Measurements from ENCODE around the gene NDFIP1.

NDFIP1 gene

DNA sequence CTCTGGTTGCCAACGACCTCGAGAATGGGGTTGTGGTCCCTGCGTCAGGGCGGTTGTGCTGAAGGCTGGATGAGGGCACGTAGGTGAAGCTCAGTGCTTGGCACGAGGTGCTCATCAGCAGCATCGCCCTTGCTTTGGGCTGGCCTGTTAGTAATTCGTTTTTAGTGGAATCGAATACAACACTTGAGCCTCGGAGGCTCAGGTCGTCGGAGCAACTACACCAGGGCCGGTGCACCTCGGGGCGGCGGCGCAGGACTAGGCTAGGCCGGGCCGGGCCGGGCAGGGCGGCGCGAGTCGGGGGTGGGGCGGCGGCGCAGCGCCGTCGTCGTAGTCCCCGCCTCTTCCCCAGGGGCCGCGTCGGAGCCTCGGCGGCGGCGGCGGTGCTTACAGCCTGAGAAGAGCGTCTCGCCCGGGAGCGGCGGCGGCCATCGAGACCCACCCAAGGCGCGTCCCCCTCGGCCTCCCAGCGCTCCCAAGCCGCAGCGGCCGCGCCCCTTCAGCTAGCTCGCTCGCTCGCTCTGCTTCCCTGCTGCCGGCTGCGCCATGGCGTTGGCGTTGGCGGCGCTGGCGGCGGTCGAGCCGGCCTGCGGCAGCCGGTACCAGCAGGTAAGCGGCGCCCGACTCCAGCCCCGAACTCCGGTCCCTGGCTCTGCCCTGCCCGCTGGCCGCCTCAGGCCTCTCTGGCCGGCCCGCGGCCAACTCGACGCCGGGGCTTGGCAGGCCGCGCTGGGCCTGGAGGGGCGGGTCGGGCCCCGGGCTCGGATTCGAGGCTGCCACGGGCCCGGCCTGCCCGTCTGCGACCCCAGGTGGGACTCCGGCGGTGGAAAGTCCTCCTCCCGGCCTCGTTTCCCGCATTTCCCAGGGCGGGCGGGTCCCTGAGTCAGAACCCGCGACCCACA, at the start of gene NDFIP1:
NDFIP1 (plus strand) TSS at position 348 of the 899 bp plus-strand sequence; CDS start at position 544, 196 bp downstream.
- H3K27me3 ChIP-seq (ENCODE audit: control insufficient read depth in 2 of 2, insufficient read depth in 2 of 2, low read length in 2 of 2): no peaks in the 10 kb centered on the region
- H3K27ac ChIP-seq (ENCODE audit: low read depth in 2 of 2, low read length in 2 of 2): peak within 1 kb of the TSS; percentile 95 to 97
- peak within 1 kb of the TSS; percentile 79 to 98 for H3K9ac ChIP-seq (ENCODE audit: low read depth in 1 of 2, low read length in 2 of 2)
- H3K4me3 ChIP-seq (ENCODE audit: low read length in 2 of 2): peak within 1 kb of the TSS; percentile 84 to 89
- H3K9me3 ChIP-seq (ENCODE audit: control insufficient read depth in 2 of 2, low read length in 2 of 2): no peaks in the 10 kb centered on the region
- H3K36me3 ChIP-seq (ENCODE audit: control insufficient read depth in 2 of 2, insufficient read depth in 2 of 2, low read length in 2 of 2): no peaks in the 10 kb centered on the region
- H3K4me1 ChIP-seq (ENCODE audit: control insufficient read depth in 2 of 2, insufficient read depth in 2 of 2, low read length in 2 of 2): peaks cover 17 to 20% of the 10 kb centered on the region in 2 donors

DNA sequence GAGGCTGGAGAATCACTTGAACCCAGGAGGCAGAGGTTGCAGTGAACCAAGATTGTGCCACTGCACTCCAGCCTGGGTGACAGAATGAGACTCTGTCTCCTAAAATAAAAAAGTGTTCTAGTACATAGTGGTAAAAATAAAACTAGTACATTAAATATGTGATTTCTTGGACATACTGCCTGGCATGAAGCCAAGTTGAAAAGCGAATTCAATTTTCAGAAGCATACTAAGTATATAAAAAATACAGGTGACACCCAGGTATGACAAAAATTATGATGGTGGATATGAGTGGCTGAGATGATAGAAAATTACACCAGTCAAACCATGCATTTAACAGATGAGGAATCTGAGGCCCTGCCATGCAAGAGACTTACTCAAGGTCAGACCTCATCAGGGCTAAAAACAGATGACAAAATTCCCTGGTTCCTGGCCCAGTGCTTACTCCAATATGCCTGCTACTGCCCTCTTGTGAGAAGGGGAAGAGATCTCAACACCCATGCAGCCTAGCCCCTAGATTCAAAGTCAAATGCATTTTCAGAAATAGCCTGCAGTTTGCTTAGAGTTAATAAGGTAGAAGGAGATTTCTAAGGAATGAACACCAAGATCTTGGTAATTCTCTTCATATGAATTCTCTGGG, 49.2 kb upstream of the NDFIP1 start:
- Histone ChIP-seq H3K27ac (ENCODE audit: low read depth in 2 of 2, low read length in 2 of 2) (no peak overlapping the region), H3K9ac (ENCODE audit: low read depth in 1 of 2, low read length in 2 of 2) (no peak overlapping the region), H3K9me3 (ENCODE audit: control insufficient read depth in 2 of 2, low read length in 2 of 2) (no peaks in the 10 kb centered on the region), H3K4me3 (ENCODE audit: low read length in 2 of 2) (no peak overlapping the region), H3K4me1 (ENCODE audit: control insufficient read depth in 2 of 2, insufficient read depth in 2 of 2, low read length in 2 of 2) (peaks cover 0 to 4% of the 10 kb centered on the region in 2 donors), H3K36me3 (ENCODE audit: control insufficient read depth in 2 of 2, insufficient read depth in 2 of 2, low read length in 2 of 2) (no peaks in the 10 kb centered on the region), H3K27me3 (ENCODE audit: control insufficient read depth in 2 of 2, insufficient read depth in 2 of 2, low read length in 2 of 2) (no peaks in the 10 kb centered on the region)

DNA sequence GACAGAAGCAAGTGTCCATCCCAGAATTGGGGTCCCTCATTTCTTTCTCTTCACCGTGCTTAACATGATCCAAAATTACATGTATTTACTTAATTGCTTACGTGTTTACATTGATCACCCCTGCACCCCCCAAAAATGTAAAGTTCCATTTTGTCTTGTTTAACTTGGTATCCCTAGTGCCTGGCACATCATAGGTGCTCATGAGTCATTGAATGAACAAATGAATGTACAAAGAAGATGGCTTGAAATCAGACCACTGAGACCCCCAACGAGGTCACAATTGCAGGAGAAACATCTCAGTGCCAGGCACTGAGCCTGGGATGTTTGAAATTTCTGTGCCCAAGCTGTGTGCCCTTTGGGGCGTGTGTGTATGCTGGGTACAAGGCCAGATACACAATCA, 45.2 kb upstream of the NDFIP1 start:
- no peak overlapping the region for H3K27ac ChIP-seq (ENCODE audit: low read depth in 2 of 2, low read length in 2 of 2)
- no peaks in the 10 kb centered on the region for H3K36me3 ChIP-seq (ENCODE audit: control insufficient read depth in 2 of 2, insufficient read depth in 2 of 2, low read length in 2 of 2)
- no peak overlapping the region for H3K9ac ChIP-seq (ENCODE audit: low read depth in 1 of 2, low read length in 2 of 2)
- H3K27me3 ChIP-seq (ENCODE audit: control insufficient read depth in 2 of 2, insufficient read depth in 2 of 2, low read length in 2 of 2): no peaks in the 10 kb centered on the region
- H3K4me3 ChIP-seq (ENCODE audit: low read length in 2 of 2): no peak overlapping the region
- no peaks in the 10 kb centered on the region for H3K9me3 ChIP-seq (ENCODE audit: control insufficient read depth in 2 of 2, low read length in 2 of 2)
- peaks cover 0 to 4% of the 10 kb centered on the region in 2 donors for H3K4me1 ChIP-seq (ENCODE audit: control insufficient read depth in 2 of 2, insufficient read depth in 2 of 2, low read length in 2 of 2)

- Histone ChIP-seq H3K9ac (ENCODE audit: low read depth in 1 of 2, low read length in 2 of 2) (no peak overlapping the region), H3K36me3 (ENCODE audit: control insufficient read depth in 2 of 2, insufficient read depth in 2 of 2, low read length in 2 of 2) (no peaks in the 10 kb centered on the region), H3K27me3 (ENCODE audit: control insufficient read depth in 2 of 2, insufficient read depth in 2 of 2, low read length in 2 of 2) (no peaks in the 10 kb centered on the region), H3K9me3 (ENCODE audit: control insufficient read depth in 2 of 2, low read length in 2 of 2) (no peaks in the 10 kb centered on the region), H3K4me1 (ENCODE audit: control insufficient read depth in 2 of 2, insufficient read depth in 2 of 2, low read length in 2 of 2) (peaks cover 0 to 4% of the 10 kb centered on the region in 2 donors), H3K27ac (ENCODE audit: low read depth in 2 of 2, low read length in 2 of 2) (no peak overlapping the region), H3K4me3 (ENCODE audit: low read length in 2 of 2) (no peak overlapping the region)
These were observed 44.7 kb upstream of the NDFIP1 start for GRCh38 chr5:142063878-142064331.

DNA sequence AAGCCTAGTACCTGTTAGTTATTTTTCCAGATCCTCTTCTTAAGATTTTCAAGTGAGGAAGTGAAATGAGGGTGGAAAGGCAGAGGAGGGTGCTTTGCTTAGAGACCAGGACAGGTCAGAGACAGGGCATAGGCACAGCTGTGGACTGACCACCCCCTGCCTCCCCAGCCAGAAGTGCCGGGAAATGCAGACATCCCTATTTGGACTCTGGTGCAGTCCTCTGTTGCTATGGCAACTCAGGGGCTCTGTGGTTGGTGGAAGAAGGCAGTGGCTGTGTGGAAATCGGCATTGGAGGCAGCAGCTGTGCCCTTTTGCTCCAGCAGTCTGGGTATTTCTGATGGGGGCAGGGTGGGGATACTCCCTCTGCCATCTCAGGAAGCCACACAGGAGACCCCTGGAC, 43.3 kb upstream of the NDFIP1 start:
- H3K27ac ChIP-seq (ENCODE audit: low read depth in 2 of 2, low read length in 2 of 2): no peak overlapping the region
- peaks cover 0 to 3% of the 10 kb centered on the region in 2 donors for H3K27me3 ChIP-seq (ENCODE audit: control insufficient read depth in 2 of 2, insufficient read depth in 2 of 2, low read length in 2 of 2)
- no peak overlapping the region for H3K4me3 ChIP-seq (ENCODE audit: low read length in 2 of 2)
- no peaks in the 10 kb centered on the region for H3K9me3 ChIP-seq (ENCODE audit: control insufficient read depth in 2 of 2, low read length in 2 of 2)
- peaks cover 0 to 4% of the 10 kb centered on the region in 2 donors for H3K4me1 ChIP-seq (ENCODE audit: control insufficient read depth in 2 of 2, insufficient read depth in 2 of 2, low read length in 2 of 2)
- no peaks in the 10 kb centered on the region for H3K36me3 ChIP-seq (ENCODE audit: control insufficient read depth in 2 of 2, insufficient read depth in 2 of 2, low read length in 2 of 2)
- no peak overlapping the region for H3K9ac ChIP-seq (ENCODE audit: low read depth in 1 of 2, low read length in 2 of 2)

- no peak overlapping the region for H3K9ac ChIP-seq (ENCODE audit: low read depth in 1 of 2, low read length in 2 of 2)
- no peak overlapping the region for H3K4me3 ChIP-seq (ENCODE audit: low read length in 2 of 2)
- no peaks in the 10 kb centered on the region for H3K9me3 ChIP-seq (ENCODE audit: control insufficient read depth in 2 of 2, low read length in 2 of 2)
- H3K4me1 ChIP-seq (ENCODE audit: control insufficient read depth in 2 of 2, insufficient read depth in 2 of 2, low read length in 2 of 2): no peaks in the 10 kb centered on the region
- H3K36me3 ChIP-seq (ENCODE audit: control insufficient read depth in 2 of 2, insufficient read depth in 2 of 2, low read length in 2 of 2): no peaks in the 10 kb centered on the region
- peaks cover 0 to 3% of the 10 kb centered on the region in 2 donors for H3K27me3 ChIP-seq (ENCODE audit: control insufficient read depth in 2 of 2, insufficient read depth in 2 of 2, low read length in 2 of 2)
- no peak overlapping the region for H3K27ac ChIP-seq (ENCODE audit: low read depth in 2 of 2, low read length in 2 of 2)
These were observed 38.8 kb upstream of the NDFIP1 start for GRCh38 chr5:142069606-142070399.

DNA sequence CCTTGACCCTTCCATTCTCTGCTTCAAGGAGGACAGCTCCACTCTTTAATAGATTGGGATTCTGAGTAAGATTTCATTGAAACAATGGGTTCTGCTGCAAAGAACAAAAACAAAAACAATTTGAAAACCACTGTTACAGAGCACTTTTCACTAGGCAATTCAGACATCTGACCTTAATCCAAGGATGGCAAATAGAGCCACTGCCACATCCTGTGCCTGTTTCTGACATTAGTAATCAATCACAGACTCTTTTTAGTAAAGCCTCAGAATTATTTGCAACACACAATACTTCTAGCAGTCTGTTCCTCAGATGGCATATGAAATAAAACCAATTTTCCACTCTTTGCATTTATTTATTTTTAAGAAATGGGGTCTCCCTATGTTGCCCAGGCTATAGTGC, 37.8 kb upstream of the NDFIP1 start:
- no peak overlapping the region for H3K4me3 ChIP-seq (ENCODE audit: low read length in 2 of 2)
- H3K27me3 ChIP-seq (ENCODE audit: control insufficient read depth in 2 of 2, insufficient read depth in 2 of 2, low read length in 2 of 2): peaks cover 0 to 3% of the 10 kb centered on the region in 2 donors

DNA sequence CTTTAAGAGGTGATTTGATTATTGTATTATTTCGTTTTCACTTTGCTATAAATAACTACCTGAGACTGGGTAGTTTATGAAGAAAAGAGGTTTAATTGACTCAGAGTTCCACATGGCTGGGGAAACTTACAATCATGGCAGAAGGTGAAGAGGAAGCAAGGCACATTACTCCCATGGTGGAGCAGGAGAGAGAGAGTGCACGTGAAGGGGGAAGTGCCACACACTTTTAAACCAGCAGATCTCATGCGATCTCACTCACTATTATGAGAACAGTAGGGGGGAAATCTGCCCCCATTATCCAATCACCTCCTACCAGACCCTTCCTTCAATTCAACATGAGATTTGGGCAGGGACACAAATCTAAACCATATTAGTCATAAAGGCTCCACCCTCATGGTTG, 36.1 kb upstream of the NDFIP1 start:
- Histone ChIP-seq H3K27ac (ENCODE audit: low read depth in 2 of 2, low read length in 2 of 2) (no peak overlapping the region), H3K36me3 (ENCODE audit: control insufficient read depth in 2 of 2, insufficient read depth in 2 of 2, low read length in 2 of 2) (no peaks in the 10 kb centered on the region), H3K9ac (ENCODE audit: low read depth in 1 of 2, low read length in 2 of 2) (no peak overlapping the region), H3K9me3 (ENCODE audit: control insufficient read depth in 2 of 2, low read length in 2 of 2) (no peaks in the 10 kb centered on the region), H3K4me1 (ENCODE audit: control insufficient read depth in 2 of 2, insufficient read depth in 2 of 2, low read length in 2 of 2) (no peaks in the 10 kb centered on the region), H3K4me3 (ENCODE audit: low read length in 2 of 2) (no peak overlapping the region), H3K27me3 (ENCODE audit: control insufficient read depth in 2 of 2, insufficient read depth in 2 of 2, low read length in 2 of 2) (peaks cover 0 to 3% of the 10 kb centered on the region in 2 donors)

More for the DNA sequence above, 37.8 kb upstream of the NDFIP1 start:
- Histone ChIP-seq H3K4me1 (ENCODE audit: control insufficient read depth in 2 of 2, insufficient read depth in 2 of 2, low read length in 2 of 2) (no peaks in the 10 kb centered on the region), H3K36me3 (ENCODE audit: control insufficient read depth in 2 of 2, insufficient read depth in 2 of 2, low read length in 2 of 2) (no peaks in the 10 kb centered on the region), H3K9me3 (ENCODE audit: control insufficient read depth in 2 of 2, low read length in 2 of 2) (no peaks in the 10 kb centered on the region), H3K9ac (ENCODE audit: low read depth in 1 of 2, low read length in 2 of 2) (no peak overlapping the region), H3K27ac (ENCODE audit: low read depth in 2 of 2, low read length in 2 of 2) (no peak overlapping the region)

- Histone ChIP-seq H3K4me1 (ENCODE audit: control insufficient read depth in 2 of 2, insufficient read depth in 2 of 2, low read length in 2 of 2) (no peaks in the 10 kb centered on the region), H3K27ac (ENCODE audit: low read depth in 2 of 2, low read length in 2 of 2) (no peak overlapping the region), H3K4me3 (ENCODE audit: low read length in 2 of 2) (no peak overlapping the region), H3K9me3 (ENCODE audit: control insufficient read depth in 2 of 2, low read length in 2 of 2) (no peaks in the 10 kb centered on the region), H3K9ac (ENCODE audit: low read depth in 1 of 2, low read length in 2 of 2) (no peak overlapping the region), H3K27me3 (ENCODE audit: control insufficient read depth in 2 of 2, insufficient read depth in 2 of 2, low read length in 2 of 2) (peaks cover 0 to 3% of the 10 kb centered on the region in 2 donors), H3K36me3 (ENCODE audit: control insufficient read depth in 2 of 2, insufficient read depth in 2 of 2, low read length in 2 of 2) (no peaks in the 10 kb centered on the region)
These were observed 35.1 kb upstream of the NDFIP1 start for GRCh38 chr5:142073362-142073988.
